Endothelial cell of umbilical vein (primary cell): ENCODE data around the gene PER3. TPM values are rescaled to one million over a fixed set of nuclear protein-coding genes. Genes with fewer than 3 reads are reported as not detected.
A peak's percentile ranks its signal among the peaks of the same experiment; 100 is the strongest.

Experiments used
- BruUV-seq: library from RNA; stranded (reverse); fragments of 400-500 nt; replicated peaks from 2 replicates; lab custom pipeline; 2021; lab: Mats Ljungman, UMichigan
- CTCF ChIA-PET: fragments of 300-600, 350-600 bp; sonication (Branson Sonifier 250); formaldehyde crosslinking; loops from one replicate; lab custom pipeline; 2021; ENCODE audit warnings: antibody characterized with exemption, inconsistent platforms; lab: Charles Lee
- POLR2A ChIA-PET: fragments of 300-600, 350-600 bp; sonication (Branson Sonifier 250); formaldehyde crosslinking; loops from one replicate; lab custom pipeline; 2021; ENCODE audit warnings: antibody characterized with exemption, inconsistent platforms; lab: Charles Lee
- DNase-seq: peaks from one replicate; pipeline ENCODE4 v3.0.0-alpha.2; 2011; ENCODE audit warnings: low read depth, low spot score
- FAIRE-seq: peaks from 2 replicates; lab custom pipeline; 2011; peaks lifted over from hg19 to GRCh38; lab: Jason Lieb, UNC
- H2AFZ ChIP-seq: 2 replicates; pipeline ENCODE4 v1.6.0; 2012; ENCODE audit warnings: low read depth, low read length, control low read depth, inconsistent platforms
- H3K27ac ChIP-seq: 2 replicates; pipeline ENCODE4 v1.5.1; 2011; ENCODE audit warnings: low read depth, mild to moderate bottlenecking, control low read depth, low read length, moderate library complexity; ENCODE audit not compliant: insufficient read depth
- H3K27me3 ChIP-seq, 2 experiments: 2 replicates each; pipeline versions ENCODE4 v1.6.0 to v1.6.1; 2011; ENCODE audit warnings: low read length in 2 of 2, mixed read lengths in 1 of 2; ENCODE audit not compliant: control insufficient read depth in 2 of 2, insufficient read depth in 2 of 2
- H3K36me3 ChIP-seq, 2 experiments: 2 replicates in 1 of 2; 3 replicates in 1 of 2; pipeline ENCODE4 v1.5.1; 2011; ENCODE audit warnings: low read length in 2 of 2, mild to moderate bottlenecking in 1 of 2, moderate library complexity in 1 of 2; ENCODE audit not compliant: control insufficient read depth in 2 of 2, insufficient read depth in 2 of 2; ENCODE audit errors: extremely low read depth in 1 of 2
- H3K4me1 ChIP-seq: 3 replicates; pipeline ENCODE4 v1.5.1; 2011; ENCODE audit warnings: mild to moderate bottlenecking, low read length; ENCODE audit not compliant: control insufficient read depth, insufficient read depth; ENCODE audit errors: extremely low read depth
- H3K4me2 ChIP-seq: 2 replicates; pipeline ENCODE4 v1.6.1; 2011; ENCODE audit warnings: low read length, control low read depth, mixed read lengths; ENCODE audit not compliant: insufficient read depth
- H3K4me3 ChIP-seq, 3 experiments: fragments of 200-600 bp in 1 of 3; sonication (generic), shearing (Covaris generic) in 1 of 3; replicated peaks in 1 of 3; 2 replicates each; pipeline ENCODE4 v1.5.1; 2011 to 2016; ENCODE audit warnings: control low read depth in 3 of 3, low read length in 3 of 3, mild to moderate bottlenecking in 2 of 3, inconsistent platforms in 1 of 3, low read depth in 1 of 3, moderate library complexity in 1 of 3; ENCODE audit not compliant: insufficient read depth in 1 of 3
- H3K79me2 ChIP-seq: 2 replicates; pipeline ENCODE4 v1.6.0; 2012; ENCODE audit warnings: low read length, inconsistent platforms; ENCODE audit not compliant: control insufficient read depth, insufficient read depth
- H3K9ac ChIP-seq: replicated peaks from 2 replicates; pipeline ENCODE3; 2011; ENCODE audit warnings: low read length, control low read depth; ENCODE audit not compliant: insufficient read depth; ENCODE audit errors: extremely low read depth
- H3K9me1 ChIP-seq: replicated peaks from 3 replicates; pipeline ENCODE4 v1.6.0; 2011; ENCODE audit warnings: mild to moderate bottlenecking, low read length; ENCODE audit not compliant: control insufficient read depth, insufficient read depth; ENCODE audit errors: extremely low read depth
- H3K9me3 ChIP-seq: replicated peaks from 2 replicates; pipeline ENCODE4 v1.5.1; 2012; ENCODE audit warnings: low read length, inconsistent platforms; ENCODE audit not compliant: control insufficient read depth, insufficient read depth
- H4K20me1 ChIP-seq: replicated peaks from 2 replicates; pipeline ENCODE3; 2011; ENCODE audit warnings: mild to moderate bottlenecking, low read length; ENCODE audit not compliant: control insufficient read depth, insufficient read depth; ENCODE audit errors: extremely low read depth
- FOS ChIP-seq: IDR thresholded peaks from 2 replicates; pipeline ENCODE4 v1.6.1; 2011; ENCODE audit warnings: mild to moderate bottlenecking, low read length, moderate library complexity, borderline replicate concordance; ENCODE audit not compliant: insufficient read depth
- GATA2 ChIP-seq: IDR thresholded peaks from 2 replicates; pipeline ENCODE4 v1.7.0; 2011; ENCODE audit warnings: low read depth, mild to moderate bottlenecking, moderate library complexity, mixed read lengths, low read length; ENCODE audit not compliant: insufficient read length, insufficient read depth
- POLR2A ChIP-seq: IDR thresholded peaks from 2 replicates; pipeline ENCODE4 v1.6.1; 2012; ENCODE audit warnings: low read depth, mild to moderate bottlenecking, control low read depth, low read length
- POLR2AphosphoS5 ChIP-seq: IDR thresholded peaks from 2 replicates; pipeline ENCODE4 v1.6.1; 2012; ENCODE audit warnings: low read depth, mild to moderate bottlenecking, control low read depth, low read length, moderate library complexity; ENCODE audit not compliant: insufficient read depth
- dilution Hi-C: fragments of 300-500 bp; cut with MboI; formaldehyde crosslinking; loops from one replicate; pipeline ENCODE4 v1.15.0; 2019; ENCODE audit warnings: low sequenced_read_pairs; ENCODE audit not compliant: extremely low pct_ligation_motif_present
- intact Hi-C: fragments of 100-400 bp; cut with micrococcal nuclease; formaldehyde crosslinking; loops from one replicate; pipeline ENCODE4 v1.10.0; 2022
- polyA plus RNA-seq, 4 experiments: library from polyadenylated mRNA; depleted of rRNA in 3 of 4; stranded (reverse) in 3 of 4; unstranded in 1 of 4; fragments of >200 nt; gene quantifications; 2 replicates each; pipeline versions ENCODE4 v1.2.1 to v1.2.3, GENCODE V29; 2011 to 2012; ENCODE audit warnings: missing spikeins in 1 of 4
- total RNA-seq: library from RNA; stranded (reverse); gene quantifications from 2 replicates; pipeline ENCODE4 v1.2.3, GENCODE V29; 2021
- TF ChIP-seq, protein P1 (sequence below), 2 donors: IDR thresholded peaks; 1 replicate in 1 of 2; 2 replicates in 1 of 2; pipeline ENCODE4 v1.5.1; 2011; ENCODE audit warnings: low read length in 2 of 2, mild to moderate bottlenecking in 2 of 2, moderate library complexity in 2 of 2, control low read depth in 1 of 2, inconsistent platforms in 1 of 2, low read depth in 1 of 2; ENCODE audit not compliant: insufficient read depth in 1 of 2; ENCODE audit errors: extremely low read depth in 1 of 2

PER3 gene
- total and polyA plus RNA-seq, 2 donors (not counting 3 experiments of a cell fraction or from before 2014, with no cell fraction given) = 2.5 to 2.6 TPM

DNA sequence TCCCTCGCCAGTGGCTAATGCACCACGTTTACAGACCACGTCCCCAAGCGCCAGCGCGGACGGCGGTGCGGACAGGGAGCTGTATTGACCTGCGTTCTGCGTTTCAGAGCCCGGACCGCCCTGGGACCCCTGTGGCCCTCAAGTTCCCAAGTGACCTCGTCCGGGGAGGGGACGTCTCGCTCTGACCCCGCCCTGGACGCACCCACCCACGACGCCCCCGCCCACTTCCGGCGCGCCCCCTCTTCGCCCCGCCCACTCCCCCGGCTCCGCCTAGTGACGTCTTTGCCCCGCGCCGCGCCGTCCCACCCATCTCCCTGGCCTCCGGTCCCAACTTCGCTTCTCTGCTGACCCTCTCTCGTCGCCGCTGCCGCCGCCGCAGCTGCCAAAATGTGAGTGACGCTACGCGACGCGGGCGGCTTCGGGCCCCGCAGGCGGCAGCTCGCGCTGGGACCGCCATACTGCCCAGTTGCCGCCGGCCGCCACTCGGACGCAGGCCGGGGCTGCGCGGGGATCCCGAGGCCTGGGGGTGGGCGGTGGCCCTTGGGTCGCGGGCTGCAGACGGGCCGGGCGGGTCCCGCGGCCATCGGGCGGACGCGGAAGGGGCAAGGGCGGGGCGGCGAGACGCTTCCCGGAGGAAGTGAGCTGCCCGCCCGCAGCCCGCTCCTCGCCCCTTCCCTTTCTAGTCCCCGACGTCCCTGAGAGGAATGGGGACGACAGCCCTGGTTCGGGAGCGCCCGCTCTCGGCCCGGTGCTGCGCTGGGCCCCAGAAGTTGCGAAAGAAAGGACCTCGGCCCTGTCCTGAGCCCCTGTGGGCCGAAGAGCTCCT, 12.9 kb upstream of the PER3 start, which contains the start of gene VAMP3:
Gene VAMP3 (plus strand): TSS at position 300 of the 826 bp plus-strand sequence. CDS start 88 bp downstream, at position 388.
- ChIA-PET POLR2A (no interaction called here), CTCF (interaction anchor here (0.8 to 1.8 kb wide), 5 partner anchors 16 to 104 kb away, joined by 3 to 7 read pairs (median 3); no protein-coding TSS in a partner anchor)
- Histone ChIP-seq H2AFZ (peak within 1 kb of the TSS; percentile 97), H3K4me3 (peak within 1 kb of the TSS; percentile 86 to 99 (median 96)), H3K9me1 (no peaks in the 10 kb centered on the region), H4K20me1 (peaks cover 2% of the 10 kb centered on the region), H3K9me3 (no peaks in the 10 kb centered on the region), H3K27me3 (no peaks in the 10 kb centered on the region), H3K27ac (peak within 1 kb of the TSS; percentile 74), H3K79me2 (peaks cover 38% of the 10 kb centered on the region), H3K4me1 (peaks cover 12% of the 10 kb centered on the region), H3K9ac (peak within 1 kb of the TSS; percentile 92), H3K36me3 (peaks cover 0 to 2% of the 10 kb centered on the region in 2 experiments), H3K4me2 (peak within 1 kb of the TSS; percentile 92)
- FAIRE-seq = peak; percentile 93
- peak; percentile 83 for DNase-seq
- intact Hi-C loops (loop anchor here (1.0 to 10.0 kb wide), 3 partner anchors 12 to 986 kb away; partner anchors contain the start of gene CAMTA1), dilution Hi-C loops (no loop called here)
- BruUV-seq = TSS peak; percentile 39
- TF ChIP-seq POLR2A (peak; percentile 70), GATA2 (no peak), FOS (no peak), POLR2AphosphoS5 (peak; percentile 71)
- TF ChIP-seq, protein P1, sequence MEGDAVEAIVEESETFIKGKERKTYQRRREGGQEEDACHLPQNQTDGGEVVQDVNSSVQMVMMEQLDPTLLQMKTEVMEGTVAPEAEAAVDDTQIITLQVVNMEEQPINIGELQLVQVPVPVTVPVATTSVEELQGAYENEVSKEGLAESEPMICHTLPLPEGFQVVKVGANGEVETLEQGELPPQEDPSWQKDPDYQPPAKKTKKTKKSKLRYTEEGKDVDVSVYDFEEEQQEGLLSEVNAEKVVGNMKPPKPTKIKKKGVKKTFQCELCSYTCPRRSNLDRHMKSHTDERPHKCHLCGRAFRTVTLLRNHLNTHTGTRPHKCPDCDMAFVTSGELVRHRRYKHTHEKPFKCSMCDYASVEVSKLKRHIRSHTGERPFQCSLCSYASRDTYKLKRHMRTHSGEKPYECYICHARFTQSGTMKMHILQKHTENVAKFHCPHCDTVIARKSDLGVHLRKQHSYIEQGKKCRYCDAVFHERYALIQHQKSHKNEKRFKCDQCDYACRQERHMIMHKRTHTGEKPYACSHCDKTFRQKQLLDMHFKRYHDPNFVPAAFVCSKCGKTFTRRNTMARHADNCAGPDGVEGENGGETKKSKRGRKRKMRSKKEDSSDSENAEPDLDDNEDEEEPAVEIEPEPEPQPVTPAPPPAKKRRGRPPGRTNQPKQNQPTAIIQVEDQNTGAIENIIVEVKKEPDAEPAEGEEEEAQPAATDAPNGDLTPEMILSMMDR (IDR thresholded peaks at IDR 0.05; ENCODE audit: extremely low read depth in 1 of 2, insufficient read depth in 1 of 2, low read depth in 1 of 2, low read length in 2 of 2) = no peak
